ENCODE data around the gene KCNIP3.
"Not testable (repeated sequence)": the region's sequence is repeated elsewhere in the genome, so short reads cannot be mapped to it uniquely, and the experiment has no call there.

Gene KCNIP3

GRCh38 chr2:95403204-95403721, 106.1 kb downstream of the KCNIP3 start:
- not testable (repeated sequence) for H3K9me3 Mint-ChIP-seq, H3K27me3 Mint-ChIP-seq
- peaks cover 15% of the 10 kb centered on the region for H3K36me3 Mint-ChIP-seq (ENCODE audit: low read depth)
- H3K27ac Mint-ChIP-seq: peak overlapping the region; percentile 89
- peak overlapping the region; percentile 98 for H3K4me3 Mint-ChIP-seq
- peaks cover 22% of the 10 kb centered on the region for H3K4me1 Mint-ChIP-seq (ENCODE audit: low read depth)

- H3K27ac Mint-ChIP-seq, H3K9me3 Mint-ChIP-seq, H3K27me3 Mint-ChIP-seq: not testable (repeated sequence)
- peaks cover 22% of the 10 kb centered on the region for H3K4me1 Mint-ChIP-seq (ENCODE audit: low read depth)
- peak overlapping the region; percentile 98 for H3K4me3 Mint-ChIP-seq
- peaks cover 21% of the 10 kb centered on the region for H3K36me3 Mint-ChIP-seq (ENCODE audit: low read depth)
Measured at GRCh38 chr2:95403824-95404223, 106.7 kb downstream of the KCNIP3 start.

GRCh38 chr2:95404676-95405075, 107.5 kb downstream of the KCNIP3 start:
- not testable (repeated sequence) for H3K27me3 Mint-ChIP-seq, H3K9me3 Mint-ChIP-seq, H3K27ac Mint-ChIP-seq
- H3K36me3 Mint-ChIP-seq (ENCODE audit: low read depth): peaks cover 23% of the 10 kb centered on the region
- H3K4me3 Mint-ChIP-seq: peak overlapping the region; percentile 44
- H3K4me1 Mint-ChIP-seq (ENCODE audit: low read depth): peaks cover 22% of the 10 kb centered on the region

- not testable (repeated sequence) for H3K4me3 Mint-ChIP-seq; H3K27me3 Mint-ChIP-seq; H3K27ac Mint-ChIP-seq; H3K4me1 Mint-ChIP-seq (ENCODE audit: low read depth); H3K9me3 Mint-ChIP-seq
- peaks cover 32% of the 10 kb centered on the region for H3K36me3 Mint-ChIP-seq (ENCODE audit: low read depth)
Measured at GRCh38 chr2:95411239-95411638, 114.1 kb downstream of the KCNIP3 start.

- not testable (repeated sequence) for H3K27ac Mint-ChIP-seq; H3K4me3 Mint-ChIP-seq; H3K4me1 Mint-ChIP-seq (ENCODE audit: low read depth); H3K27me3 Mint-ChIP-seq; H3K9me3 Mint-ChIP-seq
- peaks cover 12% of the 10 kb centered on the region for H3K36me3 Mint-ChIP-seq (ENCODE audit: low read depth)
Measured at GRCh38 chr2:95414015-95414594, 117.0 kb downstream of the KCNIP3 start.

- not testable (repeated sequence) for H3K4me1 Mint-ChIP-seq (ENCODE audit: low read depth); H3K9me3 Mint-ChIP-seq; H3K4me3 Mint-ChIP-seq; H3K27me3 Mint-ChIP-seq; H3K27ac Mint-ChIP-seq
- H3K36me3 Mint-ChIP-seq (ENCODE audit: low read depth): peaks cover 12% of the 10 kb centered on the region
Measured at GRCh38 chr2:95415138-95415537, 118.0 kb downstream of the KCNIP3 start.

GRCh38 chr2:95415561-95415960, 118.4 kb downstream of the KCNIP3 start:
- H3K27ac Mint-ChIP-seq; H3K4me3 Mint-ChIP-seq; H3K4me1 Mint-ChIP-seq (ENCODE audit: low read depth); H3K27me3 Mint-ChIP-seq; H3K9me3 Mint-ChIP-seq: not testable (repeated sequence)
- H3K36me3 Mint-ChIP-seq (ENCODE audit: low read depth): peaks cover 12% of the 10 kb centered on the region

GRCh38 chr2:95427196-95427867, 130.2 kb downstream of the KCNIP3 start:
- H3K9me3 Mint-ChIP-seq; H3K4me1 Mint-ChIP-seq (ENCODE audit: low read depth); H3K27ac Mint-ChIP-seq; H3K36me3 Mint-ChIP-seq (ENCODE audit: low read depth); H3K4me3 Mint-ChIP-seq; H3K27me3 Mint-ChIP-seq: not testable (repeated sequence)

- not testable (repeated sequence) for H3K4me3 Mint-ChIP-seq; H3K27me3 Mint-ChIP-seq; H3K36me3 Mint-ChIP-seq (ENCODE audit: low read depth); H3K4me1 Mint-ChIP-seq (ENCODE audit: low read depth); H3K27ac Mint-ChIP-seq; H3K9me3 Mint-ChIP-seq
Measured at GRCh38 chr2:95429748-95430467, 132.8 kb downstream of the KCNIP3 start.

- H3K9me3 Mint-ChIP-seq; H3K36me3 Mint-ChIP-seq (ENCODE audit: low read depth); H3K4me3 Mint-ChIP-seq; H3K27me3 Mint-ChIP-seq; H3K27ac Mint-ChIP-seq; H3K4me1 Mint-ChIP-seq (ENCODE audit: low read depth): not testable (repeated sequence)
Measured at GRCh38 chr2:95433373-95433772, 136.2 kb downstream of the KCNIP3 start.

- H3K36me3 Mint-ChIP-seq (ENCODE audit: low read depth); H3K27ac Mint-ChIP-seq; H3K4me3 Mint-ChIP-seq; H3K9me3 Mint-ChIP-seq; H3K27me3 Mint-ChIP-seq; H3K4me1 Mint-ChIP-seq (ENCODE audit: low read depth): not testable (repeated sequence)
Measured at GRCh38 chr2:95433973-95434372, 136.8 kb downstream of the KCNIP3 start.

GRCh38 chr2:95434507-95435076, 137.4 kb downstream of the KCNIP3 start:
- H3K4me1 Mint-ChIP-seq (ENCODE audit: low read depth); H3K9me3 Mint-ChIP-seq; H3K27me3 Mint-ChIP-seq; H3K27ac Mint-ChIP-seq; H3K36me3 Mint-ChIP-seq (ENCODE audit: low read depth); H3K4me3 Mint-ChIP-seq: not testable (repeated sequence)

GRCh38 chr2:95435162-95435871, 138.2 kb downstream of the KCNIP3 start:
- not testable (repeated sequence) for H3K4me3 Mint-ChIP-seq; H3K9me3 Mint-ChIP-seq; H3K4me1 Mint-ChIP-seq (ENCODE audit: low read depth); H3K36me3 Mint-ChIP-seq (ENCODE audit: low read depth); H3K27me3 Mint-ChIP-seq; H3K27ac Mint-ChIP-seq
